Omental fat pad (tissue), 4 donors: Measurements from ENCODE around the gene INPP4B. TPM values are rescaled to one million over a fixed set of nuclear protein-coding genes. Genes with fewer than 3 reads are reported as not detected.

ENCODE experiments used
- ATAC-seq: fragments of 150-250 bp; one replicate; pipeline ENCODE4 v1.9.1; 2016; ENCODE audit warnings: mild to moderate bottlenecking, moderate library complexity; ENCODE audit not compliant: low FRiP score
- DNase-seq: peaks from one replicate; pipeline ENCODE4 v3.0.0-alpha.2; 2019; ENCODE audit warnings: low spot score
- CTCF ChIP-seq, 3 donors: fragments of 450-650 bp; IDR thresholded peaks; one replicate each; pipeline ENCODE4 v1.5.1; 2016 to 2017; ENCODE audit warnings: antibody characterized with exemption in 3 of 3, mild to moderate bottlenecking in 3 of 3, moderate library complexity in 2 of 3
- total RNA-seq, 4 donors: library from RNA; depleted of rRNA; stranded (reverse); fragments of >200 nt; gene quantifications; one replicate each; pipeline ENCODE4 v1.1.0, GENCODE V29; 2016

The INPP4B gene
- total RNA-seq, 4 donors from 2014 or later, result 6.6 to 54.2 (median 14.2) TPM

DNA sequence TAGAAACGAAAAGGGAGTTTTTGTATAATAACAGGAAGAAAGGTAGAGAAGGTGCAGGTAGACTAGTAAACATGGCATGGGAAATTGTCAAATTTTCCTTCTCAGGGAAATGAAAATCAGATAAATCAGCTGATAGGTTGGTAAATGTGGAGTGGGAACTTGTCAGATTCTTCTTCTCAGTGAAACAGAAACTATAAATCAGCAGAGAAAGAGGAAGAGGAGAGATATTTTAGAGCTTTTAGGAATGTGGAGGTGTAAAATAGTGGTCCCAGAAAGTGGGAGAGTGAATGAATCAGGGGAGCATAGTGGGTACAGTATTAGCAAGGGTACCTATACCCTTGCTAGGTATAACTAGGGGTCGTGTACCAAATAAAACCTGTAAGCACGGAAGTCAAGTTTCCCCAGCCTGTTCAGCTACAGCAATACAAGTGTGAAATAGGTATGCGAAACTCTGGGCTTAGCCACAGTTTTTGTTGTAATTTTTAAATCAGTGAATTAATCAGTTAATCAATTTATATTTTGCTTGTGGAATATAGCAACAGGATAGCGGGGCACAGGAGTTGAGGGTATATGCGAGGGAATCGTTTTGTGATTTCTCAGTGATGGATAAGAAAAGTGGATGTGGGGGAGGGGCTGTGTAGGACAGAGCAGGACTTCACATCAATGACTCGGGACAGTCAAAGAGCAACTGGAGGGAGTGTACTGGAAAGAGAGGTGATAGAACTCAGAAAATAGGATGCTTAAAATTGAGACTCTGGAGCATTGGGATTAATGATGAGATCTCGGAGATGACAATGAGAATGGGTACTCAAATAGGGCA is 561.5 kb downstream of the INPP4B start:
- TF ChIP-seq CTCF (IDR thresholded peaks at IDR 0.05), result no peak
- ATAC-seq, result no peak
- DNase-seq, result no peak

DNA sequence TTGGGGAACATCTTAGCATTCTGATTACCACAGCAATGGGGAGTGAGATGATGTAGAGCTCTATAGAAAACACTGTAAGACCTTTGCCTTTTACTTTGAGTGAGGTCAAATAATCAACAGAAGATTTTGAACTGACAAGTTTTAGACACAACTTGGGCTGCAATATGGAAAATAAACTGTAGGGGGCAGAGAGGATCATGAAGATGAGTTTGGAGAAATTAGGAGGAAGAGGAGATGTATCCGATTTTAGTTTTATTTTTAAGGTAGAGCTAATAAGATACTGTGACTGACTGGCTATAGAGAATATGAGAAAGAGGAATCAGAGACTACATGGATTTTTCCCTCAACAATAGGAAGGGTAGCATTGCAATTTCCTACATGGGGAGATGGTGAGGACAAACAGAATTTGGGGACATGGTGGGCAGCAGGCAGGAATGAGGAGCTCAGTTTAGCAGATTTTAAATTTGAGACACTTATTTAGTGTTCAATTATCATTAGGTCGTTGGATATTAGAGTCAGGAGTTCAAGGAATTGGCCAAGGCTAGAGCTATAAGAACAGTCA is 563.1 kb downstream of the INPP4B start:
- no peak for TF ChIP-seq CTCF (IDR thresholded peaks at IDR 0.05)
- no peak for DNase-seq

GRCh38 chr4:142281999-142282398 is 564.1 kb downstream of the INPP4B start:
- ATAC-seq, result no peak
- no peak for TF ChIP-seq CTCF (IDR thresholded peaks at IDR 0.05)
- DNase-seq, result no peak

More for the DNA sequence above, 563.1 kb downstream of the INPP4B start:
- no peak for ATAC-seq

DNA sequence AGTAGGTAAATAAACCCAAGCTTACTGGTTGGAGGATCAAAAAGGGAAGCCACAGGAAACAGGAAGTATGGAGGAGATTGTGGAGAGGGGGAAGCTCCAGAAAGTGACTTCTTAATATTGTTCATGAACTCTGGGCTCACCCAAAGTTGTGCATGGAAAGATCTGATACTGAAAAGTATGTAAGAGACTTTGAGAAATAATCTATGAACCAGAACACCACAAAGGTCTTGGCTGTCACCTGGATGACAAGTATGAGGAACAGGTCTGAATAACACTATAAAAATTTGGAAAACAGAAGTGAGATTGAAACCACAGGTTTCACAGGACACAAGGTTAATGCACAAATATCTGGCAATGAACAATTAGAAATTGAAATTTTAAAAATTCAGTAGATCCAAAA is 567.4 kb downstream of the INPP4B start:
- no peak for DNase-seq
- no peak for TF ChIP-seq CTCF (IDR thresholded peaks at IDR 0.05)
- ATAC-seq, result no peak

DNA sequence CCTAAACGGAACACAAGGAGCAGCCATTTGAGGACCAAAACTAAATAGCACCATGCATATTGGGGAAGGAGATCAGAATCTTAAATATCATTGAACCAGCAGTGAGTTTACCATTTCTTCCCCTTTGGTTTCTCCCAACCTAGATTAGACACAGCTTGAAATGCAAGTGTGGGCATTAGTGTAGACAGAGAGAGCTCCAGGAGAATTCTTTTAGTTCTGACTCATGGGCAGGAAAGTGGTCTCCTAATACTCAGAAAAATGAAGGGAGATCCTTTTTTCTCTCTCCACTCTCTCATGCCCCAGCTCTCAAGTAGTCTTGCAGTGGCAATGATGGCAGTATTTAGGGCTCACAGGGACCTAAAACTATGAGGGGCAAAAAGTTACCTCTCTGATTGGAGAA is 567.9 kb downstream of the INPP4B start:
- ATAC-seq (no peak), DNase-seq (no peak)

DNA sequence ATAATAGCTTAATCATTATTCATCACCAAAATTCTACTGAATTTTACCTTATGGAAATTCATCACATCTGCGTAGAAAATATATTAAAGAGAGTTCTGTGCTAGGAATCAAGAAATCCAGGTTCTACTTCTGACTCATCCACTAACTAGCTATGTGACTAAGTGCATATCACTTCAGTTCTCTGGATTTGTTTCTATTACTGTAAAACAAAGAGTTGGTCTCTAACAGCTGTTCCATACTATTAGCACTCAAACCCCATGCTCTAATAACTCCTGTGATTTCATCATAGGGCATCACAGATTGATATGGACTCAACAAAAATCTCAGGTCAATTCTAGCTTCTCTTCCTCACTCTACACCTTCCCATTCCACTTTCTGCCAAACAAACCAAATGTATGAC is 572.0 kb downstream of the INPP4B start:
- no peak for DNase-seq
- no peak for ATAC-seq
- no peak for TF ChIP-seq CTCF (IDR thresholded peaks at IDR 0.05)

More for the DNA sequence above, 567.9 kb downstream of the INPP4B start:
- TF ChIP-seq CTCF (IDR thresholded peaks at IDR 0.05), result no peak

- no peak for TF ChIP-seq CTCF (IDR thresholded peaks at IDR 0.05)
- no peak for DNase-seq
- no peak for ATAC-seq
These were observed 573.6 kb downstream of the INPP4B start for GRCh38 chr4:142272452-142272851.
